Stimulated activated CD8-positive, alpha-beta memory T cell treated with anti-CD3 and anti-CD28 coated beads, Interleukin-4, amount 100 ng/mL, for 4 hours (primary cell): ENCODE results near the gene JAGN1.
"Not testable (repeated sequence)": the region's sequence is repeated elsewhere in the genome, so short reads cannot be mapped to it uniquely, and the experiment has no call there.

Experiments used
- DNase-seq, 2 donors: peaks; one replicate each; pipeline ENCODE4 v3.0.0-alpha.2; 2020; ENCODE audit warnings: low read depth in 2 of 2, low spot score in 1 of 2

Gene JAGN1

DNA sequence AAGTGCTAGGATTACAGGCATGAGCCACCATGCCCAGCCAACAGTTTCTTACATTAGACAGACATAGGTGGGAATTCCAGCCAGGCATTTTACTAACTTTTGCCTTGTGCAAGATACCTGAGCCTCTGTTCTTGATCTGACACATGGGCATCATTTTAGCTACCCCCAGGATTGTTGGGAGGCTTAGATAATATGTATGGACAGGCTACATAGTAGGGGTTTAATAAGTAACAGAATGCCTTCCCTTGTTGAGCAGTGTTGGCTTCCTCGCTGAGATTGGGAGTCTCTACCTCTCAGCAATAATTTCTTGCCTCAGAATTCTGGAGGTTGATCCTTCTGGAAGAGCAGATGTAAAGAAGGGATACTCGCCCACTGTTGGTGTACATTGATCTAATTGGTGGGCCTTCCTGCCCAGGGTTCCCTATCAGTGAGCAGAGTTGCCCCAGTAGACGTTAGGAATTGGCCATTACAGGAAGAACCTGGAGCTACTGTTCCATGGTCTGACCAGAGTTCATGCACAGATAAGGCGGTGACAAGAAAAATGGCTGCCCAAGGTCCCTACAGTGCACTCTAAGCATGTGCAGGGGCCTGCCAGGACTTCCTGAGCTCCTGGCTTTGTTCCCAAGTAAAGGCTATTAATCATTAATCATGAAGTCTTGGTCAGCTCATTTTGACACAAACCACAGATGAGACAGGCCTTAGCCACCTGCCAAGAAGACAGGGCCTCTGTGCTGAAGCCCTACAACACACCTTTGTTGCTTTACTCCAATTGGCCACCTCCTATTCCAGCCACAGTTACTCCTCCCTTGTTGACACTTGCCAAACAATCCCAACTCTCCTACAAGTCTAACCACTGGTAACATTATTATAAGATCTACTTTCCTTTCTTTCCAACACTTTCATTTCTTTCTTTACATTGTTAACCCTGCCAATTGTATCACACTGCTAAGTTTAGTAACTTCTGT, 7.3 kb downstream of the JAGN1 start:
- no peak for DNase-seq

DNA sequence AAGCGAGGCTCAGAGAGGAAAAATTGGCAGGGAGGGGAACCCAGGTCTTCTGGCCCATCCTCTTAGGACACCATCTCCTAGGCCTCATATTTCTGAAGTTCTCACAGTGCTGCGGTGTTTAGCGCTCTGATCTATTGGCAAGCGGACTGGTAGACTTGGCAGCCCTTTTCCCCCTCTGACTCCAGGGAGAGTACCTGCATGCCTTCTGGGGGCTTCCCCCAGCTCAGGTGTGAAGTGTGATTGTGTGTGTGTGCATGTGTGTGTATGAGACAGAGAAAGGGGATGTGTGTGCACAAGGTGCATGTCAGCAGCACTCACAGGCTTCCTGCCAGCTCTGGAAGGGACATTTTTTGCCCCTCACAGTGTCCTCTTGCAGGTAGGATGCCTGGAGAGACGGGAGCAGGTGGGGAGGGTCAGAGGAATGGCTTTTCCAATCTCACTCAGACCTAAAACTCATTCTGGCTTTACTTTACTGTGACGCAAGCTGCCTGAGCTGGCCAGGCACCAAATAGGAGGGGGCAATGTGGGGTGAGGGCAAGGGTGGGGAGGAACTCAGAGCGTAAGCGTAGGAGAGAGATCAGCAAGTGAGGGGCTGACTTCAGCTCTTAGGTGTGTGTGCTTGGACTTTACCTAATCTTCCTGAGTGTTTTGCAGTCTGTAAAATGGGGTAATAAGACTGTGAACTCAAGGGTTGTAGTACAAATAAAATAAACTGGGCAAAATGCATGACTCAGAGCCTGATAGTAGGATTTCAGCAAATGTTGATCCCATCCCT, 8.2 kb downstream of the JAGN1 start:
- DNase-seq: no peak

DNA sequence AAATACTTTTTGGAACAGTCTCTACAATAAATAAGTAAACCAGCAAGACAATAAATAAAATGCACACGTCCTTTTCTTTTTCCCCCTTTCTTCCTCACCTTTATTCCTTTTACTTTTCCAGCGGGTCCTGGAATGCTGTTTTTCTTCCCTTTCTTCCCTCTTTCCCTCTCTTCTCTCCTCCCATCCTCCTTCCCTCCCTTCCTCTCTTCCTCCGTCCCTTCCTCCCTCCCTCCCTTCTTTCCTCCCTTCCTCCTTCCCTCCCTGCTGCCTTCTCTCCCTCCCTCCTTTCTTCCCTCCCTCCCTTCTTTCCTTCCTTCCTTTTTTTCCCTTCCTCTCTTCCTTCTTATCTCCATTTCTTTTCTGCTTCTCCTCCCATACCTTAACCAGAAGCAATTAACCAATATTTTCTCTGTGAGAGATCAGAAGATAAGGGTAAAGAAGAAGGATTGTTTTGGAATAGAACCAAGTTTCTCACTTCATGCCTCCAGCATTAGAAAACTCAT, 8.9 kb downstream of the JAGN1 start:
- no peak for DNase-seq

- DNase-seq: not testable (repeated sequence)
These were observed 10.6 kb downstream of the JAGN1 start for GRCh38 chr3:9900965-9901415.

- no peak for DNase-seq
These were observed 11.6 kb downstream of the JAGN1 start for GRCh38 chr3:9901967-9902366.

DNA sequence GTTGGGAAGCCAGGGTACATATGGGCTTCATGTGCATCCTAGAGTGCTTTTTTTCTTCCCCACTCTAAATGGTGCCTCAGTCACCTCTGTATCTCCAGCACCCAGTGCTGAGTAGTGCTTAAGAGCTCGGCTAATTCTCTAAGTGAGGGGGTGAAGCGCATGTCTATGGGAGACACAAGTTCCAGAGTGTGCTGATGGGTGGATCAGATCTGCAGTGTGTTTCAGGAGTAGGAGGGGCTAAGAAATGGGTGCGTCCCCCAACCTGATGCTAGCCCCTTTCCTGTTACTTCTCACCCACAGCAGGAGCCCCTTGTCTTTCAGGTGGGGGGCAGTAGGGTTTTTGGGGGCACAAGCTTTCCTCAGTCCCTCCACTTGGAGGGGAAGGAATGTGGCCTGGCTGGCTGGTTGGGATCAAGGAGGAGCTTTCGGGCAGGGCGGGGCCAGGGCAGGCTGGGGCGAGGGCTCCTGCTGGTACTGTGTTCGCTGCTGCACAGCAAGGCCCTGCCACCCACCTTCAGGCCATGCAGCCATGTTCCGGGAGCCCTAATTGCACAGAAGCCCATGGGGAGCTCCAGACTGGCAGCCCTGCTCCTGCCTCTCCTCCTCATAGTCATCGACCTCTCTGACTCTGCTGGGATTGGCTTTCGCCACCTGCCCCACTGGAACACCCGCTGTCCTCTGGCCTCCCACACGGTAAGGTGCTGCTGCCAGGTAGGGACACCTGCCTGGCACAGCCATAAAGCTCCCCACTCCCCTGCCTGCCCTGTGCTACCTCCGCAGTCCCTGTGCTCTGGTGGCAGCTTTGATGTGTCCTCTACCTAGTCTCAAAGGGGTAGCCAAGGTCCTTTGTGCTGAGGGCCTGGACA, 12.2 kb downstream of the JAGN1 start, which contains the start of gene IL17RE:
Gene IL17RE, plus strand, starts transcription at position 477 of the 866 bp plus-strand sequence. Its CDS starts 85 bp downstream, at position 562.
- DNase-seq: no peak

GRCh38 chr3:9903238-9903624, 12.8 kb downstream of the JAGN1 start:
- DNase-seq: no peak

GRCh38 chr3:9903904-9904303, 13.5 kb downstream of the JAGN1 start:
- no peak for DNase-seq

- no peak for DNase-seq
These were observed 16.1 kb downstream of the JAGN1 start for GRCh38 chr3:9906480-9906879.

- DNase-seq: no peak
These were observed 17.9 kb downstream of the JAGN1 start for GRCh38 chr3:9908286-9908685.

DNA sequence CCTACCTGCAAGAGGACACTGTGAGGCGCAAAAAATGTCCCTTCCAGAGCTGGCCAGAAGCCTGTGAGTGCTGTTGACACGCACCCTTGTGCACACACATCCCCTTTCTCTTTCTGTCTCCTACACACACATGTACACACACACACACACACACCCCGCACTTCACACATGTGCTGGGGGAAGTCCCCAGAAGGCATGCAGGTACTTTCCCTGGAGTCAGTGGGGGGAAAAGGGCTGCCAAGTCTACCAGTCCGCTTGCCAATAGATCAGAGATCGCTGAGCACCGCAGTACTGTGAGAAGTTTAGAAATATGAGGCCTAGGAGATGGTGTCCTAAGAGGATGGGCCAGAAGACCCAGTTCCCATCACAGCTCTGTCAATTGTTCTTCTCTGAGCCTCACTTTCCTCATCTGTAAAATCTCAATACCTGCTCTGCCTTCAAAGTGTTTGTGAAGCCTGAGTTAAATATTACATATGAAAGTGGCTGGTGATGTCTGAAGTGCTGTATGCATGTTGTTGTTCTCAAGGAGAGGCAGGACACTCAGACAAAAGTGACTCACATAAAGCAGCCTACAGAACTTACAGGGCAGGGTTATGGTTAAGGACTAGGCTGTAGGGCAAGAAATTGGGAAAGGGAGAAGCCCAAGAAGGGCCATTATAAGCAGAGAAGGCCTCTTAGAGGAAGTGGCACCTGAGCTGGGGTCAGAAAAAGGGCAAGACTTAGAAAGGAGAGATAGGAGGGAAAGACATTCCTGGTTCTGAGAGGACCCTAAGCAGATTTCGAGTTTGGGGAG, 19.0 kb downstream of the JAGN1 start:
- DNase-seq: no peak

- DNase-seq: no peak
These were observed 21.5 kb downstream of the JAGN1 start for GRCh38 chr3:9911863-9912262.

DNA sequence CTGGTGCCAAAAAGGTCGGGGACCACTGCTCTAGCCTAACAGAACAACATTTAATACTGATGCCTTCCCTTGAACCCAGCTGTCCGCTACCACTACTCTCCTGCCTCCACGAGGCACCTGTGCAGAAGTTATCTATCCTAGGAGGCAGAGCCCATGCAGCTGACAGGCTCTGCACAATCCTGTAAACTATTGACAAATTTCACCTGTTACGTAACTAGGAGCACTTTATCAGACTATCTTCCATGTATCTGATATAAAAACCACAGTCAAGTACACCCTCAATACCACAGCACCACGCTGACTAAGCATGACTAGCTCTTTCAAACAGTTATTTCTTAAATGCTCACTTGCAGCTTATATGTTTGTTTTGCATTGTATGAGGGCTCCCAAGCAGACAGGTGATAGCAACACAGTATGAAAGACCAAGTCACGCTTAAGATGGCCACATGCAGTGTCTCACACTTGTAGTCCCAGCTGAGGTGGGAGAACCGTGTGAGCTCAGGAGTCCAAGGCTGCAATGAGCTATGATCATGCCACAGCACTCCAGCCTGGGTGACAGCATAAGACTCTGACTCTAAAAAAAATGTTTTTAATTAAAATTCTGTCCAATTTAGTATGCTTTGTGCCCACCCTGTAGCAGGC, 22.0 kb downstream of the JAGN1 start:
- no peak for DNase-seq

DNA sequence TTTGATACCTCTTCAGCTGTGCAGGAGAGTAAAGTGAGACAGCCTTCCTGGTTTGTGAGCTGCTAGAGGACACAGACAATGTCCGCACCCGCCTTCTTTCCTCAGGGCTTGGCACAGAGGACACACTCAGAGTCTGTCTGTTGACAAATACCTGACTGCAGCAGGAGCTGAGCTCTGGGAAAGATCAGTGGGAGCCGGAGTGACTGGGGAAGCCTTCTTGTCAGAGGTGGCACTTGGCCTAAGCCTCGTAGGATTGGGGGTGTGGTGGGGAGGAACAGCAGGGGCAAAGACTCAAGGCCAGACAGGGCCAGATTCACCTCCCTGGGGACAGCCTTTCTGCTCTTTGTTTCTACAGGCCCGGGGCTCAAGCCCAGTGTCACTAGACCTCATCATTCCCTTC, 23.2 kb downstream of the JAGN1 start:
- DNase-seq: no peak

DNA sequence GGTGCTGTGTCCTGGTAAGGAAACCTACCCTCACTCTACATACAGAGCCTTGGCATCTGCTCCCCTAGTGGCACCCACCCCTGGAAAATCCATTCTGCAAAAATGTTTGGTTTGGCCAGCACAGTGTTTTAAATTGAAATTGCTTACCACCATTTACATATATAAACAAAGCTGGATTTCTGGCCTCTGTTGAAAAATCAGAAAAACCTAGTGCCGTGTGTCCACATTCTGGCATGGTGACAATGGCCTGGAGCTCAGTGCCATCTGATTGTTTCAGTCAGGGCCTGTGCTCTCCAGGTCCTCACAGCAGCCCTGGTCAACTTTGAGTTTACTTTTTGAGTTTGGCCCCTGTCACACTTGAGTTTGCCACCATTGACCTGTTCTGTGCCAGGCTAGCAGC, 23.6 kb downstream of the JAGN1 start:
- no peak for DNase-seq

- DNase-seq: no peak
These were observed 24.3 kb downstream of the JAGN1 start for GRCh38 chr3:9914559-9915253.

- DNase-seq: no peak
These were observed 25.1 kb downstream of the JAGN1 start for GRCh38 chr3:9915254-9916141.

DNA sequence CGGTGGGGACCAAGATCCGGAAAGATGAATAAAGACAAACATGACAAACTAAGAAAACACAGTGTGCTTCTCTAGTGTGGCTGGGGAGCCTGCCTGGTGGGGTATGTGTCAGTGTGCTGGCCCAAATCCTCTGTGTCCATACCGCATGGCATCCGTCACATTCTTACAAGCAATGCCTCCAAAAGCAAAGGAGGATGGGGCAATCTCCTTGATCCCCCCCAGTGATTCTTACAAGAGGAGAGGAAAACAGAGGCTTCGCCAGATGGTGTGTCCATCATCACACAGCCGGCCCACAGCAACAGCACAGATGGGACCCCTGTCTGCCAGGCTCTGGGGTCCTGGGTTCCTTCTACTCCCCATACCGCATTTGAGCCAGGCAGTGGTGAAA, 25.9 kb downstream of the JAGN1 start:
- no peak for DNase-seq
